T-helper 1 cell treated with Interleukin-12 subunit alpha and Interleukin-12 subunit beta and Interleukin-4 antibody, amounts not matched to agents 30 μg/mL and 1 μg/mL, for 36 hours (primary cell): ENCODE data around the gene TP53I3.
"Not testable (repeated sequence)": the region's sequence is repeated elsewhere in the genome, so short reads cannot be mapped to it uniquely, and the experiment has no call there.

ENCODE experiments used
- H3K27ac Mint-ChIP-seq: one replicate; pipeline ENCODE4 v1.8.0; 2021; ENCODE audit warnings: mild to moderate bottlenecking, mixed read lengths
- H3K27me3 Mint-ChIP-seq: one replicate; pipeline ENCODE4 v1.8.0; 2021; ENCODE audit warnings: low read depth, mixed read lengths
- H3K36me3 Mint-ChIP-seq: one replicate; pipeline ENCODE4 v1.8.0; 2021; ENCODE audit warnings: low read depth, mixed read lengths
- H3K4me1 Mint-ChIP-seq: one replicate; pipeline ENCODE4 v1.8.0; 2021; ENCODE audit warnings: low read depth, mixed read lengths
- H3K4me3 Mint-ChIP-seq: one replicate; pipeline ENCODE4 v1.8.0; 2021; ENCODE audit warnings: mild to moderate bottlenecking, moderate library complexity, mixed read lengths
- H3K9me3 Mint-ChIP-seq: one replicate; pipeline ENCODE4 v1.8.0; 2021; ENCODE audit warnings: mixed read lengths

TP53I3 gene, protein sequence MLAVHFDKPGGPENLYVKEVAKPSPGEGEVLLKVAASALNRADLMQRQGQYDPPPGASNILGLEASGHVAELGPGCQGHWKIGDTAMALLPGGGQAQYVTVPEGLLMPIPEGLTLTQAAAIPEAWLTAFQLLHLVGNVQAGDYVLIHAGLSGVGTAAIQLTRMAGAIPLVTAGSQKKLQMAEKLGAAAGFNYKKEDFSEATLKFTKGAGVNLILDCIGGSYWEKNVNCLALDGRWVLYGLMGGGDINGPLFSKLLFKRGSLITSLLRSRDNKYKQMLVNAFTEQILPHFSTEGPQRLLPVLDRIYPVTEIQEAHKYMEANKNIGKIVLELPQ

DNA sequence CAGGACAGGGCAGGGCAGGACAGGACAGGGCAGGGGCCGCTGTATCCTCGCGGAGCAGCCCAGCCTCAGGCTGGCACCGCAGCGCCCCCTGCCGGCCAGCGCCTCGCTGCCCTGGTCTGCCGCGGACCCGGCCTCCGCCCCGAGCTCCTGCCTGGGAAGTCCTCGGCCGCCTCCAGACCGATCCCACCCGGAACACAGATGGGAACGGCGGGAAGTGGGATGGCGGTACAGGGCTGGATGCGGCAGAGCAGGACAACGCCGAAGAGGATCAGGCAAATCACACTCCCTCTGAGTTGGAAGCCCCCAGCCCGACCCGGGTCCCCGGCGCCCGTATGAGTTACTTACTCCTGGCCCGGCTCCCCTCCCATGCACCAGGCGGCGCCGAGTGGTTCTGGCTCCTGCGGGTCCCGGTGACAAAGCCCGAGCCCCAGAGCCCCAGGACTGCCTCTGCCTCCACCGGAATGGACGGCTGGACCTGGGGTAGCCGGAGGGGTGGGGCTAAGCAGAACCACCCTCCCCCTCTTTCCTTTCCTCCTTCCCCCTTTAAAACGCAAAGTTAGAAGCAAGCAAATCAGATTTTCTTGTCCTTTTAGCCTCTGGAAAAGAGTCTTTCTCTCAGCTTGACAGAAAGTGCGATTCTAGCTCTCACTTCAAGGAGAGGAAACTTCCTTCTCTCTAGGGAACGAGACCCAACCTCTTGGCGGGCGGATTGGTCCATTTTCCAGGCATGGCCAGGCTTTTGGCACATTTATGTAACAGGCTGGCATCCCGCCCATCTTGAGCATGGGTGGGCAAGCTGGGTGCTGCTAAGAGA is at the start of gene TP53I3:
Gene TP53I3 (minus strand): TSS at position 449 of the 814 bp plus-strand sequence. CDS start 508 bp downstream, outside the sequence.
- peak within 1 kb of the TSS; percentile 71 for H3K27ac Mint-ChIP-seq
- H3K36me3 Mint-ChIP-seq: peaks cover 7% of the 10 kb centered on the region
- H3K27me3 Mint-ChIP-seq: no peaks in the 10 kb centered on the region
- H3K9me3 Mint-ChIP-seq: no peaks in the 10 kb centered on the region
- peak within 1 kb of the TSS; percentile 83 for H3K4me3 Mint-ChIP-seq
- peaks cover 17% of the 10 kb centered on the region for H3K4me1 Mint-ChIP-seq

DNA sequence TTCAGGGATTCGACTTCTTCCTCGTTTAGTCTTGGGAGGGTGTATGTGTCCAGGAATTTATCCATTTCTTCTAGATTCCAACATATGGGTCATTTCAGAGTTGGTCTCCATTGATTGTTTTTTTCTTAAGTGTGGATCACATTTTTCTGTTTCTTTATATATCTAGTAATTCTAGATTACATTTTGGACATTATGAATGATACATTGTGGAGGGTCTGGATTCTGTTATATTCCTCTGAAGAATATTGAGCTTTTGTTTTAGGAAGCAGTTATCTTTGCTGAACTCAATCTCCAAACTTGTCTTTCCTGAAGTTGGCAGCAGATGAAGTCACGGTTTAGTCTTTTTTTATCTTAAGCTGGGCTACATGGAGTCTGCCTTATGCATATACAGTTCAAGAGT is 47.9 kb upstream of the TP53I3 start:
- Mint-ChIP-seq H3K4me3 (no peak overlapping the region), H3K4me1 (peaks cover 3% of the 10 kb centered on the region), H3K27ac (no peak overlapping the region), H3K36me3 (peaks cover 2% of the 10 kb centered on the region), H3K27me3 (peaks cover 7% of the 10 kb centered on the region), H3K9me3 (peaks cover 14% of the 10 kb centered on the region)

DNA sequence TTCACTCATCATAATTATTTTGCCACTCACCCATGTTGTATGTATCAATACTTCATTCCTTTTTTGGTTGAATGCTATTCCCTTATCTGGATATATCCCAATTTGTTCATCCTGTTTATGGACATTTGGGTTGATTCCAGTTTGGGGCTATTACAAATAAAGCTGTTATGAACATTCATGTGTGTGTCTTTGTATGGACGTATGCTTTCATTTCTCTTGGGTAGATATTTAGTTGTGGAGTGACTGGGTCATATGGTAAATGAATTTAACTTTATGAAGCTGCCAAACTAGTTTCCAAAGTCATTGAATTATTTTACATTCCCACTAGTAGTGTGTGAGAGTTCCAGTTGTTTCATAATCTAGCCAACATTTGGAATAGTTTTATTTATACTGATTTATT is 41.3 kb upstream of the TP53I3 start:
- H3K27me3 Mint-ChIP-seq: peaks cover 7% of the 10 kb centered on the region
- H3K4me1 Mint-ChIP-seq: peaks cover 17% of the 10 kb centered on the region
- H3K36me3 Mint-ChIP-seq: no peaks in the 10 kb centered on the region
- H3K9me3 Mint-ChIP-seq: no peaks in the 10 kb centered on the region
- no peak overlapping the region for H3K27ac Mint-ChIP-seq
- H3K4me3 Mint-ChIP-seq: no peak overlapping the region

DNA sequence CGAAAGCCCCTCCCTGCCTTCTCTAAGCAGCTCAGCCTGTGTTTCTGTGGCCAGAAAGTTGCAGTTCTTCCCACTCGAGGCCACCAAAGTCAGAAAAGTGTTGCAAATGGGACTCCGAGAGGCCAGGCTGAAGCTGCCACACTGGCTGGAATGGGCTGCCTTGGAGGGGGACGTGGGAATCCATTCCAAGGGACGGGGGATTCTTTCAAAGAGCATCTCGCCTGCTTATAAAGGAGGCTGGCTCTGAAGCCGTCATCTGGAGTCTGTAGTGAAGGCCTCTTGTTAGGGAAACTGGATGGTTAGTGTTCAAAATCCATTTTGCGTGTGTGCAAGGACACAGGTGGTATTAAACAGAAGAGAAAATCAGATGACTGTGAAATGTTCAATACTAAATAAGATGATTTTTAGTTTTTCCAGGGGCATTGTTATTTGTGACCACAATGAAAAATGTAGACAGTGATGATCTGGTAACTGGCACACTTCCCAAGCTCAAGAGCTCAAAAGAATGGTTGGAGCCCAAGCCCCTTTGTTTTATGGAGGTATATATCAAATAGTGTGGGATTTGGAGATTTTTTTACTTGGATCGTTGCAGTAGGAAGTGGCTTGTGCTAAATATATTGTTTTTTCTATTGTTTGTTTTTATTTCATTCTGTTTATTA is 39.4 kb upstream of the TP53I3 start:
- H3K27me3 Mint-ChIP-seq: no peaks in the 10 kb centered on the region

DNA sequence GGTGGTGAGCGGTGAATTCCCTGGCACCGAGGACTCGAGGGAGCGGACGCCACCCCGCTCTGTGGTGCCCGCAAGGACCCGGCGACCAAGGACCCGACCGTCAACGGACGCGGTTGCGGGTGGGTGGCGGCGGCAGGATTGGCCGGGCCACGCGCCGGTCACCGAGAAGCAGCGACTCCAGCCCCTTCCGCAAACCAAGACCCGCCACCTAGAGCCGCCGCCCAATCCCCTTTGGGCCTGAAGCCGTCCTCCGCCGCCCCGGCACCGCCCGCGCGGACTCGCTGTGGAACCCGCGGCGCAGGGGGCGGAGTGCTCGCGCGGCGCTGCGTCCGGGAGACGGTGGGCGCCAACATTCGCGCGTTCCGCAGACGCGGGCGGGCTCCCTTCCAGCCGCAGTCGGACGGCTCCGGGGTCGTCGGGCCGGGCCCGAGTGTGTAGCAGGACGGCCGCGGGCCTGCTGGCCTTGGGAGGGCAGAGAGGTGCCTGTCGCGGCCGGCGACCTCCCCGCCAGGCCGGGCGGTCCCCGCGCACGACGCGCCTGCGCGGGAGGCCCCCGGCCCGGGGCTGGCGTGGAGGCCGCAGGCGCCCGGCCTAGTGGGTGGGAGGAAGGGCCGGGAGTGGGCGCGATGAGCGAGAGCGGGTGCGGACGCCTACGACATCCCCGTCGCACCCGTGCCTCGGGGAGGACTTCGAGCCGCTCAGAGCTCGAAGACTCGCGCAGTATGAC is 38.7 kb upstream of the TP53I3 start, which contains the start of the genes FAM228B and PFN4:
Gene FAM228B (plus strand): TSS at position 275 of the 727 bp plus-strand sequence. CDS start 893 bp downstream, outside the sequence.
Gene PFN4 (minus strand): TSS at position 140 of the 727 bp plus-strand sequence. CDS start 799 bp downstream, outside the sequence.
- Mint-ChIP-seq H3K27me3 (no peaks in the 10 kb centered on the region), H3K36me3 (no peaks in the 10 kb centered on the region), H3K4me3 (peak within 1 kb of the TSS; percentile 92), H3K4me1 (peaks cover 14% of the 10 kb centered on the region), H3K9me3 (no peaks in the 10 kb centered on the region), H3K27ac (peak within 1 kb of the TSS; percentile 46)

More for the DNA sequence above, 39.4 kb upstream of the TP53I3 start:
- no peaks in the 10 kb centered on the region for H3K9me3 Mint-ChIP-seq
- peak overlapping the region; percentile 41 for H3K27ac Mint-ChIP-seq
- no peaks in the 10 kb centered on the region for H3K36me3 Mint-ChIP-seq
- H3K4me1 Mint-ChIP-seq: peaks cover 14% of the 10 kb centered on the region
- peak overlapping the region; percentile 64 for H3K4me3 Mint-ChIP-seq

DNA sequence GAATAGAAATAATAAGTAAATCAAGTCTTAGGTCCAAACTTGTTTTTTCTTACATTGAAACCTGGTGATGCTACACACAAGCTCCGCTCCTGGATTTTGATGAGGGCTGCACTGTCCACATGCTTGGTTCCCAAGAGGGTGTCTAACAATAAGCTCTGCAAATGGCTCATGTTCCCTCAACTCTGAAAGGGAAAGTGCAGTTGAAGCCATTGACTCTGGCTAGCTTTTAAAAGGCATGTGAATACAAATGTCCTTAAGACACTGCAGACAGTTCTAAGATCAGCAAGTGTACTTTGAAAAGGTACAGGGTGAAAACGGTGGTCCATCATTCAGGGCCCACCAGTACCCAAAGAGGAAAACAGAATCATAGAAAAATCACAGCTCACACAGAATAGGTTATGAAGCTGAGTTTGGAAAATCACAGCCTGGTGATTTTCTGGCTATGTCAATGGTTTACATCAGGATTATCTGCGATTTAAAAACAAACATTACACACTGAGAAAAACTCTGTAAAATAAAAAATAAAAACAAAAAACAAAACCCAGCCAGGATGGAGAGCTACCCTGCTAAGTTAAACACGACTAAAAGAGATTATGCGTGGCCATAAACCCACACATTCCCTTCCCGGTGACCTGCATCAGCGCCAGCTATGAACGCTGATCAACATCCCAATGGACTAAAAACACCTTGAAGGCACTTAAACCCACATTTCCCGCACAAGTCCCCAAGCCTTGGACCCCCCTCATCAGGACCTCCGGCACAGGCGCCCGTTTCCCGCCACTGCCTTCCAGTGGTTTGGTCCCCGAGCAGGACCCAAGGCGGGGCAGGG is 37.9 kb upstream of the TP53I3 start:
- Mint-ChIP-seq H3K9me3 (no peaks in the 10 kb centered on the region), H3K27me3 (no peaks in the 10 kb centered on the region), H3K4me3 (peak overlapping the region; percentile 92), H3K4me1 (peaks cover 14% of the 10 kb centered on the region), H3K36me3 (no peaks in the 10 kb centered on the region), H3K27ac (peak overlapping the region; percentile 46)

DNA sequence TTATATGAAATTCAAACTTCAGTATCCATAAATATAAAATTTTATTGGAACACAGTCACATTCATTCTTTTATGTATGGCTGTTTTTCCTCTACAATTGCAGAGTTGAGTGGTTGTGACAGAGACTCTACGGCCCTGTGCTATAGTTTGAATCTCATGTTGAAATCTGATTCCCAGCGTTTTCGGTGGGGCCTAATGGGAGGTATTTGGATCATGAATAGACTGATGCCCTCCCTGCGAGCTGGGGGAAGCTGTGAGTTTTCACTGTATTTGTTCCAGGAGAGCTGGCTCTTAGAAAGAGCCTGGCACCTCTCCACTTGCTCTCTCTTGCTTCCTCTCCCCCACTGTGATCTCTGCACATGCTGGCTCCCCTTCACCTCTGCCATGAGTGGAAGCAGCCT is 36.8 kb upstream of the TP53I3 start:
- Mint-ChIP-seq H3K4me3 (no peak overlapping the region), H3K27me3 (no peaks in the 10 kb centered on the region), H3K4me1 (peaks cover 14% of the 10 kb centered on the region), H3K27ac (no peak overlapping the region), H3K9me3 (no peaks in the 10 kb centered on the region), H3K36me3 (no peaks in the 10 kb centered on the region)

DNA sequence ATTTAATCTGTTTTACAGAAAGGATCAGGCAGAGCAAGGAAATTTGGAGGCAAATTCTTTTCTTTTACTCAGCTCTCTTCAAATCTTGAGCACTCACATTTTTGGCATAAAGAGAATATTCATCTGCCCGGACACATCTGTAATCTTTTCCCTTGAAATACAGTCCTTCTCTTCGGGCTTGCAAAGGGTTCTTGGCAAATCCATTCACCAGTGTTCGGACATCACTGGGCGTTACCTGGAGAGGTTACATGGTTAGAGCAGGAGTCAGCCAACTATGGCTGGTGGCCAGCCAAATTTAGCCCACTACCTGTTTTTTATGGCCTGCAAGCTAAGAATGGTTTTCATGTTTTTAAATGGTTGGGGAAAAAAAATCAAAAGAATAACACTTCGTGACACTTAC is 36.4 kb upstream of the TP53I3 start:
- Mint-ChIP-seq H3K27ac (no peak overlapping the region), H3K36me3 (no peaks in the 10 kb centered on the region), H3K27me3 (no peaks in the 10 kb centered on the region), H3K4me1 (peaks cover 14% of the 10 kb centered on the region), H3K9me3 (no peaks in the 10 kb centered on the region), H3K4me3 (no peak overlapping the region)

DNA sequence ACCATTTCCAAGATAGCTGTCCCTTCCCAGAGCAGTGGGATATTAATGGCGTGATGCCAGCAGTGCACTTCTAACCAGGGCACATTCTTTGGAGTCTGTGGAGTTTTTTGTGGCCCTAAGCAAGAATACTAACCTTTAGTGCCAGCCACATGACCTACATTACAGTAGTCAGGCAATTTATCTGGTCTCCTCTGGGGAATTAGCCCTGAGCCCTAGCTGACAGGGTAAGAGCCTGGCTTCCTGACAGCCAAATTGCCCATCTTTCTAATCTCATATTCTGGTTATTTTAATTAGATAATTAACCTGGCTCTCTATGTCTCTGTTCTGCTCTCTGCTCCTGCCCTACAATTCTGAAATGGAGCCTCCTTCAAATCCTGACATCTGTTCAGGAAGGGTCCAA is 33.3 kb upstream of the TP53I3 start:
- H3K9me3 Mint-ChIP-seq: no peaks in the 10 kb centered on the region
- H3K36me3 Mint-ChIP-seq: no peaks in the 10 kb centered on the region
- H3K4me3 Mint-ChIP-seq: no peak overlapping the region
- H3K4me1 Mint-ChIP-seq: peaks cover 5% of the 10 kb centered on the region
- no peaks in the 10 kb centered on the region for H3K27me3 Mint-ChIP-seq
- H3K27ac Mint-ChIP-seq: no peak overlapping the region

DNA sequence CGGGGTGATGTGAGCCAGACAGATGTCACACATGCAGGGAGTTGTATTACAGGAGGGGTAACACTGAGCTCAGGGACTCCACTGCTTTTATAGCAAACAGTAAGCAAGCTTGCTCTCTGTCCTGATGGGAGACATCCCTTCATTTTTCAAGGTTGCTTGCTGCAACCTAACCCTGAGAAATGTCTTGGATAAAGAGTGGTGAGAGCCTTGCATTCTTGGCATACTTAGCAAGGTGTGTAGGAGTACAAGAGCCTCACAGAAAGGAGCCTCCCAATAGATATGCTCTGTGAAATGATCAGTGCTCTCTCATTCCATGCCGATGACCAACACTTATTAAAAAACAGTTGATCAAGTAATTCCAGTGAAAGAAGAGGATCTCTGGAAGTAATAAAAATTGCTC is 30.4 kb upstream of the TP53I3 start:
- Mint-ChIP-seq H3K4me1 (no peaks in the 10 kb centered on the region), H3K36me3 (no peaks in the 10 kb centered on the region), H3K4me3 (no peak overlapping the region), H3K27me3 (no peaks in the 10 kb centered on the region), H3K27ac (no peak overlapping the region), H3K9me3 (no peaks in the 10 kb centered on the region)

DNA sequence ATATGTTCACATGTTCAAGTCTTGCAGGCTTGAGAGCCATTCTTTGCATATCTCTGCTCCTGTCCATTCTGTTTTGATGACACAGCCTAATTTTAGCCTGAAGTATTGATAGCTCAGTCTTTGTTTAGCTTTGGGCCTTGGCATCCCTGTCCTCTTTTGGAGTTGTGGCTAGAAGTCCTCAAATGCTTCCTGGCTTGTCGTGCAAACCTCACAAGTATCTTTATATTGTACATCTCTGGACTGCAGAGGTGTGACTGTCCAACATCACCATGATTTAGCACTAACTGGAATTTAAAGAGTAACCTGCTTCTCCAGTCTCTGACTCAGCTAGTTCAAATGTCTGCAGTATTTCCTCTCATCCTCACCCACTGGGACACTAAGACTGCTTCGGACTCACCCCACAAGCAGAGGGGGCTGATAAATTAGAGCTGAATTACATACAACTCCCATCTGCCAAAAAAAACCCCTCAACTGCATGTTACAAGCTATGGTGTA is 26.8 kb upstream of the TP53I3 start:
- Mint-ChIP-seq H3K4me3 (no peak overlapping the region), H3K27ac (no peak overlapping the region), H3K4me1 (no peaks in the 10 kb centered on the region), H3K9me3 (peaks cover 23% of the 10 kb centered on the region), H3K27me3 (peaks cover 4% of the 10 kb centered on the region), H3K36me3 (no peaks in the 10 kb centered on the region)

DNA sequence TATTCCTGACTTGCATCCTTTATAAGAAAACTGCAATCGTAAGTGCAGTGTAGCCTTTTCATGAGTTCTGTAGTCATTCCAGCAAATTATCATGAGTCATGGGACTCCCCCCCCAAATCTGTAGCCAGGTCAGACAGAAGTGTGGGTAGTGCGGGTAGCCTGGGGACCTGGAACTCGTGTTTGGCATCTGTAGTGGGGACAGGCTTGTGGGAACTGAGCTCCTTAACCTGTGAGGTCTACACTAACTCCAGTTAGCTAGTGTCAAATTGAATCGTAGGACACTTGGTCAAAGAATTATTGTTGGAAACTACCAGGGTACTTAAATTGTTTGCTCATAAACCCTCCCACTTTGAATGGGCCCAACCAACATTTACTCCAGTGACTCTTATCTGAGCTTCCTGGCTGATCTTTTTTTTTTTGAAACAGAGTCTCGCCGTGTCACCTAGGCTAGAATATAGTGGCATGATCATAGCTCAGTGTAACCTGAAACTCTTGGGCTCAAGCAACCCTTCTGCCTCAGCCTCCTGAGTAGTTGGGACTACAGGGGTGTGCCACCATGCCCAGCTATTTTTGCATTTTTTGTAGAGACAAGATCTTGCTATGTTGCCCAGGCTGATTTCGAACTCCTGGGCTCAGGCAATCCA is 26.1 kb upstream of the TP53I3 start:
- no peak overlapping the region for H3K4me3 Mint-ChIP-seq

DNA sequence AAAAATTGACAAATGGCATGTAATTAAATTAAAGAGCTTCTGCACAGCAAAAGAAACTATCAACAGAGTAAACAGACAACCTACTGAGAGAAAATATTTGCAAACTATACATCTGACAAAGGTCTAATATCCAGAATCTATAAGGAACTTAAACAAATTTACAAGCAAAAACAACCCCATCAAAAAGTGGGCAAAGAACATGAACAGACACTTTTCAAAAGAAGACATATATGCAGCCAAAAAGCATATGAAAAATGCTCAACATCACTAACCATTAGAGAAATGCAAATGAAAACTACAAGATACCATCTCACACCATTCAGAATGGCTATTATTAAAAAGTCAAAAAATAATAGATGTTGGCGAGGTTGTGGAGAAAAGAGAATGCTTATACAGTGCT is 24.8 kb upstream of the TP53I3 start:
- not testable (repeated sequence) for H3K36me3 Mint-ChIP-seq, H3K4me3 Mint-ChIP-seq, H3K4me1 Mint-ChIP-seq, H3K27ac Mint-ChIP-seq
- Mint-ChIP-seq H3K27me3 (peaks cover 10% of the 10 kb centered on the region), H3K9me3 (peaks cover 29% of the 10 kb centered on the region)

More for the DNA sequence above, 26.1 kb upstream of the TP53I3 start:
- H3K4me1 Mint-ChIP-seq: no peaks in the 10 kb centered on the region
- H3K9me3 Mint-ChIP-seq: peaks cover 26% of the 10 kb centered on the region
- peaks cover 2% of the 10 kb centered on the region for H3K36me3 Mint-ChIP-seq
- H3K27me3 Mint-ChIP-seq: peaks cover 7% of the 10 kb centered on the region
- no peak overlapping the region for H3K27ac Mint-ChIP-seq
